GM12891 (cell line): ENCODE measurements around the gene PRKCE.

Source experiments
- POLR2A ChIP-seq: IDR thresholded peaks from 2 replicates; pipeline ENCODE4 v1.6.1; 2011; ENCODE audit warnings: low read depth, low read length, control low read depth
- POLR2AphosphoS5 ChIP-seq: IDR thresholded peaks from 2 replicates; pipeline ENCODE4 v1.6.1; 2011; ENCODE audit warnings: low read depth, low read length, control low read depth
- SPI1 ChIP-seq: IDR thresholded peaks from 2 replicates; pipeline ENCODE4 v1.6.1; 2011; ENCODE audit warnings: low read depth, low read length, control low read depth
- TAF1 ChIP-seq: IDR thresholded peaks from 2 replicates; pipeline ENCODE4 v1.6.1; 2011; ENCODE audit warnings: low read depth, low read length, control low read depth

GRCh38 chr2:46229134-46230063 is 577.9 kb downstream of the PRKCE start:
- TF ChIP-seq POLR2A (no peak), POLR2AphosphoS5 (no peak), TAF1 (no peak), SPI1 (no peak)
